HG02642 (cell line): ENCODE measurements around the gene GNG14.
"Not testable (repeated sequence)": the region's sequence is repeated elsewhere in the genome, so short reads cannot be mapped to it uniquely, and the experiment has no call there.

ENCODE experiments used
- ATAC-seq: cut with Tn5 transposase; IDR thresholded peaks from one replicate; pipeline ENCODE4 v1.9.1; 2021; ENCODE audit warnings: mild to moderate bottlenecking; ENCODE audit not compliant: unreplicated experiment, poor library complexity

Gene GNG14

GRCh38 chr19:12721656-12722565 lies 34.1 kb downstream of the GNG14 start:
- peak; percentile 20 for ATAC-seq

- ATAC-seq, result peak; percentile 83
Observed at GRCh38 chr19:12722566-12723380, 35.0 kb downstream of the GNG14 start.

GRCh38 chr19:12723381-12723640 lies 35.5 kb downstream of the GNG14 start:
- ATAC-seq, result no peak

GRCh38 chr19:12723641-12724426 lies 36.0 kb downstream of the GNG14 start, which contains the start of gene TNPO2:
Gene TNPO2 (minus strand): TSS chr19:12723932. CDS start chr19:12720977, 2,955 bp downstream.
- peak; percentile 28 for ATAC-seq

GRCh38 chr19:12725612-12726011 lies 37.8 kb downstream of the GNG14 start:
- ATAC-seq, result not testable (repeated sequence)

- no peak for ATAC-seq
Observed at GRCh38 chr19:12726988-12727316, 39.2 kb downstream of the GNG14 start.

GRCh38 chr19:12727745-12728433 lies 40.1 kb downstream of the GNG14 start:
- no peak for ATAC-seq

- ATAC-seq, result no peak
Observed at GRCh38 chr19:12730064-12730463, 42.3 kb downstream of the GNG14 start.

GRCh38 chr19:12731337-12731736 lies 43.5 kb downstream of the GNG14 start:
- no peak for ATAC-seq

GRCh38 chr19:12733369-12734214 lies 45.8 kb downstream of the GNG14 start:
- ATAC-seq, result no peak

GRCh38 chr19:12736995-12737834 lies 49.4 kb downstream of the GNG14 start, which contains the start of gene GET3:
Gene GET3 (plus strand): TSS chr19:12737497. CDS start chr19:12737506, 9 bp downstream.
- peak; percentile 73 for ATAC-seq

- no peak for ATAC-seq
Observed at GRCh38 chr19:12737835-12738351, 50.1 kb downstream of the GNG14 start.
